HG03108 (cell line): ENCODE measurements around the gene KANSL1.

Source experiments
- ATAC-seq: cut with Tn5 transposase; IDR thresholded peaks from one replicate; pipeline ENCODE4 v1.9.1; 2021; ENCODE audit warnings: moderate library complexity; ENCODE audit not compliant: unreplicated experiment

KANSL1 gene

DNA sequence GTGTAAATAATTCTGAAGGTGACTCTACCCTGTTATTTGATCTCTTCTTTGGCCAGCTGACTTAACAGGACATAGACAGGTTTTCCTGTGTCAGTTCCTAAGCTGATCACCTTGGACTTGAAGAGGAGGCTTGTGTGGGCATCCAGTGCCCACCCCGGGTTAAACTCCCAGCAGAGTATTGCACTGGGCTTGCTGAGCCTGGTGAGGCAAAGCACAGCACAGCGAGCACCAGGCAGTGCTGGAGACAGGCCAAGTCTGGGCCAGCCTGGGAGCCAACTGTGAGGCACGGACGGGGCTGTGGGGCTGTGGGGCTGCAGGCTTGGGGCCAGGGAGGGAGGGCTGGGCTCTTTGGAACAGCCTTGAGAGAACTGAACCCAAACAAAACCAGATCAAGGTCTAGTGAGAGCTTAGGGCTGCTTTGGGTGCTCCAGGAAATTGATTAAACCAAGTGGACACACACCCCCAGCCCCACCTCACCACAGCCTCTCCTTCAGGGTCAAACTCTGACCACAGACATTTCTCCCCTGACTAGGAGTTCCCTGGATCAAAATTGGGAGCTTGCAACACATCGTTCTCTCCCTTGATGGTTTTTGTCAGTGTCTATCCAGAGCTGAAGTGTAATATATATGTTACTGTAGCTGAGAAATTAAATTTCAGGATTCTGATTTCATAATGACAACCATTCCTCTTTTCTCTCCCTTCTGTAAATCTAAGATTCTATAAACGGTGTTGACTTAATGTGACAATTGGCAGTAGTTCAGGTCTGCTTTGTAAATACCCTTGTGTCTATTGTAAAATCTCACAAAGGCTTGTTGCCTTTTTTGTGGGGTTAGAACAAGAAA lies 189.1 kb downstream of the KANSL1 start:
- no peak for ATAC-seq

DNA sequence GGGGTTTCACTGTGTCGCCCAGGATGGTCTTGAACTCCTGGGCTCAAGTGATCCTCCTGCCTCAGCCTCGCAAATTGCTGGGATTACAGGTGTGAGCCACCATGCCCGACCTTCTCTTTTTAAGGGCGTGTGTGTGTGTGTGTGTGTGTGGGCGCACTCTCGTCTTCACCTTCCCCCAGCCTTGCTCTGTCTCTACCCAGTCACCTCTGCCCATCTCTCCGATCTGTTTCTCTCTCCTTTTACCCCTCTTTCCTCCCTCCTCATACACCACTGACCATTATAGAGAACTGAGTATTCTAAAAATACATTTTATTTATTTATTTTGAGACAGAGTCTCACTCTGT lies 190.3 kb downstream of the KANSL1 start:
- no peak for ATAC-seq

DNA sequence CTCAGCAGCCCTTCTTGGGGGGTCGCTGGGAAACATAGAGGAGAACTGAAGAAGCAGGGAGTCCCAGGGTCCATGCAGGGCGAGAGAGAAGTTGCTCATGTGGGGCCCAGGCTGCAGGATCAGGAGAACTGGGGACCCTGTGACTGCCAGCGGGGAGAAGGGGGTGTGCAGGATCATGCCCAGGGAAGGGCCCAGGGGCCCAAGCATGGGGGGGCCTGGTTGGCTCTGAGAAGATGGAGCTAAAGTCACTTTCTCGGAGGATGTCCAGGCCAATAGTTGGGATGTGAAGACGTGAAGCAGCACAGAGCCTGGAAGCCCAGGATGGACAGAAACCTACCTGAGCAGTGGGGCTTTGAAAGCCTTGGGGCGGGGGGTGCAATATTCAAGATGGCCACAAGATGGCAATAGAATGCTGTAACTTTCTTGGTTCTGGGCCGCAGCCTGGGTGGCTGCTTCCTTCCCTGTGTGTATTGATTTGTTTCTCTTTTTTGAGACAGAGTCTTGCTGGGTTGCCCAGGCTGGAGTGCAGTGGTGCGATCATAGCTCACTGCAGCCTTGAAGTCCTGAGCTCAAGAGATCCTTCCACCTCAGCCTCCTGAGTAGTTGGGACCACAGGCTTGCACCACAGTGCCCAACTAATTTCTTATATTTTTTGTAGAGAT lies 190.8 kb downstream of the KANSL1 start:
- ATAC-seq, result no peak

DNA sequence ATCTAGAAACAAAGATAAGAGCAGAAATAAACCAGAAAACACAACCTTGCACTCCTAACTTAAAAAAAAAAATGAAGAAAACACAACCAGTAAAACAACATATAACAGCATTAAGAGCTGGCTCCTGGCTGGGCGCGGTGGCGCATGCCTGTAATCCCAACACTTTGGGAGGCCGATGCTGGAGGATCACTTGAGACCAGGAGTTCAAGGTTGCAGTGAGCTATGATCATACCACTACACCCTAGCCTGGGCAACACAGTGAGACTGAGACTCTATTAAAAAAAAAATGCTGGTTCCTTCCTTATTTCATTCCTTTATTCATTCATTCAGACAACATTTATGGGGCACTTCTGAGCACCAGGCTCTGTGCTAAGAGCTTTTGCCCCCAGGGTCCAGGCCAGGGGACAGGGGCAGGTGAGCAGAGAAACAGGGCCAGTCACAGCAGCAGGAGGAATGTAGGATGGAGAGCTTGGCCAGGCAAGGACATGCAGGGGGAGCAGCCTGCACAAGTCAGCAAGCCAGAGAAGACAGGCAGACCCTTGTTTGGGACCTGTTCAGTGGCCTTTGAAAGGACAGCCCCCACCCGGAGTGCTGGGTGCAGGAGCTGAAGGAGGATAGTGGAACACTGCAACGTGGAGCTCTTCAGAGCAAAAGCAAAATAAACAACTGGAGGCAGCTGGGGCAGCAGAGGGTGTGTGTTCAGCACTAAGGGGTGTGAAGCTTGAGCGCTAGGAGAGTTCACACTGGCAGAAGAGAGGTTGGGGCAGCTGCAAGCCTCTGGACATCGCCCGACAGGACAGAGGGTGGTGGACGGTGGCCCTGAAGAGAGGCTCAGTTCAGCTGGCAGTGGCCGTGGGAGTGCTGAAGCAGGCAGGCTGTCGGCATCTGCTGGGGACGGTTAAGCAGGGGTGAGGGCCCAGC lies 191.6 kb downstream of the KANSL1 start:
- ATAC-seq, result no peak

DNA sequence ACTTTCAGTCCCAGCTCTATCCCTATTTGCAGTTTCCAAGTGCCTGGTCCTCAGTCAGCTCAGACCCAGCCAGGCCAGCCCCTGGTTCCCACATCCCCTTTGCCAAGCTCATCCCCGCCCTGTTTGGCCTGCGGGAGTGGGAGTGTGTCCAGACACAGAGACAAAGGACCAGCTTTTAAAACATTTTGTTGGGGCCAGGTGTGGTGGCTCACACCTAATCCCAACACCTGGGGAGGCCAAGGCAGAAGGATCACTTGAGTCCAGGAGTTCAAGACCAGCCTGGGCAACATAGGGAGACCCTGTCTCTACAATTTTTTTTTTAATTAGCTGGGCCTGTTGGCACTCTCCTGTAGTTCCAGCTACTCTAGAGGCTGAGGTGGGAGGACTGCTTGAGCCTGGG lies 192.5 kb downstream of the KANSL1 start:
- no peak for ATAC-seq

DNA sequence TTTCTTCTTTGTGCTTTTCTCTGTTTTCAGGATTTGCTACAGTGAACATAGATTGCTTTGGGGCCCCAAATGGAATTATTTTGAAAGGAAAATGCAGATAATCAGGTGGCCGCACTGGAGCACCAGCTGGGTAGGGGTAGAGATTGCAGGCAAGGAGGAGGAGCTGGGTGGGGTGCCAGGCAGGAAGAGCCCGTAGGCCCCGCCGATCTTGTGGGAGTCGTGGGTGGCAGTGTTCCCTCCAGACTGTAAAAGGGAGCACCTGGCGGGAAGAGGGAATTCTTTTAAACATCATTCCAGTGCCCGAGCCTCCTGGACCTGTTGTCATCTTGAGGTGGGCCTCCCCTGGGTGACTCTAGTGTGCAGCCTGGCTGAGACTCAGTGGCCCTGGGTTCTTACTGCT lies 192.9 kb downstream of the KANSL1 start:
- ATAC-seq, result no peak

DNA sequence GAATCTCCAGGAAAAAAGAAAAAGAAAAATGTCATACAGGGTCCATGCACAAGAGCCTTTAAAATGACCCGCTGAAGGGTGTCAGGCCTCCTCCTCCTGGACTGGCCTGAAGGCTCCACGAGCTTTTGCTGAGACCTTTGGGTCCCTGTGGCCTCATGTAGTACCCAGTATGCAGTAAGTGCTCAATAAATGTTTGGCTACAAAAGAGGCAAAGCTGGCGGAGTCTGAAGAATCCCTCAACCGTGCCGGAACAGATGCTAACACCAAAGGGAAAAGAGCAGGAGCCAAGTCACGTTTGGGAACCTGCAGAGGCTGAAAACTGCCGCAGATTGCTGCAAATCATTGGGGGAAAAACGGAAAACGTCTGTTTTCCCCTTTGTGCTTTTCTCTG lies 193.3 kb downstream of the KANSL1 start:
- no peak for ATAC-seq

DNA sequence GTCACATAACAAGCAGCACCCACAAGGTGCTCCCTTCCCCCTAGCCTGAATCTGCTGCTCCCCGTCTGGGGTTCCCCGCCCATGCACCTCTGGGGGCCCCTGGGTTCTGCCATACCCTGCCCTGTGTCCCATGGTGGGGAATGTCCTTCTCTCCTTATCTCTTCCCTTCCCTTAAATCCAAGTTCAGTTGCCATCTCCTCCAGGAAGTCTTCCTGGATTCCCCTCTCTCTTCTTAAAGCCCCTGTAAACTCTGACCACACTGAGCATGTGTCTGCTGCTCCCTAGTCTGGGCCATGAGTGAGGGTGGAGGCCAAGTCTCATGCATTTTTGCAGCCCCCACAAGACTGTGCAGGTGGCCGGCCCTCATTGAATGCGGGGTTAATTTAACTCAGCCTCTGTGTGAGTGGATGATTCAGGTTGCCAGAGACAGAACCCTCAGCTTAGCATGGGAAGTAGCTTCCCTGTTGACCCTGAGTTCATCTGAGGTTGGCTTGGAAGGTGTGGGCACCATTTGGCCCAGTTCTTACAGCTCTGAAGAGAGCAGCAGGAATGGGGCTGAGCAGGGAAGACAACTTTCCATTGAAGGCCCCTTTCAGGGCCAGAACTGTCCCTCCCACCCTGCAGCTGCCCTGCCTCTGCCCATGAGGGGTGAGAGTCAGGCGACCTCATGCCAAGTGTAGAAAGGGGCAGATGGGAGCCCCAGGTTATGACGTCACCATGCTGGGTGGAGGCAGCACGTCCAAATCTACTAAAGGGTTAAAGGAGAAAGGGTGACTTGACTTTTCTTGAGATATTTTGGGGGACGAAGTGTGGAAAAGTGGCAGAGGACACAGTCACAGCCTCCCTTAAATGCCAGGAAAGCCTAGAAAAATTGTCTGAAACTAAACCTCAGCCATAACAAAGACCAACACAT lies 194.0 kb downstream of the KANSL1 start, which contains the start of gene STH:
STH (plus strand) TSS at position 264 of the 913 bp plus-strand sequence; CDS start at position 294, 30 bp downstream.
- ATAC-seq, result no peak

DNA sequence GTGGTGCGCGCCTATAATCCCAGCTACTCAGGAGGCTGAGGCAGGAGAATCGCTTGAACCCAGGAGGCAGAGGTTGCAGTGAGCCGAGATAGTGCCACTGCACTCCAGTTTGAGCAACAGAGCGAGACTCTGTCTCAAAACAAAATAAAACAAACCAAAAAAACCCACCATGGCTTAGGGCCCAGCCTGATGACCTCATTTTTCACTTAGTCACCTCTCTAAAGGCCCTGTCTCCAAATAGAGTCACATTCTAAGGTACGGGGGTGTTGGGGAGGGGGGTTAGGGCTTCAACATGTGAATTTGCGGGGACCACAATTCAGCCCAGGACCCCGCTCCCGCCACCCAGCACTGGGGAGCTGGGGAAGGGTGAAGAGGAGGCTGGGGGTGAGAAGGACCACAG lies 195.6 kb downstream of the KANSL1 start:
- ATAC-seq, result no peak

DNA sequence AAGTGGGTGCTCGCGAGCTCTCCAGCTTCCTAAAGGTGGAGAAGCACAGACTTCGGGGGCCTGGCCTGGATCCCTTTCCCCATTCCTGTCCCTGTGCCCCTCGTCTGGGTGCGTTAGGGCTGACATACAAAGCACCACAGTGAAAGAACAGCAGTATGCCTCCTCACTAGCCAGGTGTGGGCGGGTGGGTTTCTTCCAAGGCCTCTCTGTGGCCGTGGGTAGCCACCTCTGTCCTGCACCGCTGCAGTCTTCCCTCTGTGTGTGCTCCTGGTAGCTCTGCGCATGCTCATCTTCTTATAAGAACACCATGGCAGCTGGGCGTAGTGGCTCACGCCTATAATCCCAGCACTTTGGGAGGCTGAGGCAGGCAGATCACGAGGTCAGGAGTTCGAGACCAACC lies 196.1 kb downstream of the KANSL1 start:
- no peak for ATAC-seq

DNA sequence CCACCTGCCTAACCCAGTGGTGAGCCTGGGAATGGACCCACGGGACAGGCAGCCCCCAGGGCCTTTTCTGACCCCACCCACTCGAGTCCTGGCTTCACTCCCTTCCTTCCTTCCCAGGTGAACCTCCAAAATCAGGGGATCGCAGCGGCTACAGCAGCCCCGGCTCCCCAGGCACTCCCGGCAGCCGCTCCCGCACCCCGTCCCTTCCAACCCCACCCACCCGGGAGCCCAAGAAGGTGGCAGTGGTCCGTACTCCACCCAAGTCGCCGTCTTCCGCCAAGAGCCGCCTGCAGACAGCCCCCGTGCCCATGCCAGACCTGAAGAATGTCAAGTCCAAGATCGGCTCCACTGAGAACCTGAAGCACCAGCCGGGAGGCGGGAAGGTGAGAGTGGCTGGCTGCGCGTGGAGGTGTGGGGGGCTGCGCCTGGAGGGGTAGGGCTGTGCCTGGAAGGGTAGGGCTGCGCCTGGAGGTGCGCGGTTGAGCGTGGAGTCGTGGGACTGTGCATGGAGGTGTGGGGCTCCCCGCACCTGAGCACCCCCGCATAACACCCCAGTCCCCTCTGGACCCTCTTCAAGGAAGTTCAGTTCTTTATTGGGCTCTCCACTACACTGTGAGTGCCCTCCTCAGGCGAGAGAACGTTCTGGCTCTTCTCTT lies 196.8 kb downstream of the KANSL1 start:
- ATAC-seq, result no peak

DNA sequence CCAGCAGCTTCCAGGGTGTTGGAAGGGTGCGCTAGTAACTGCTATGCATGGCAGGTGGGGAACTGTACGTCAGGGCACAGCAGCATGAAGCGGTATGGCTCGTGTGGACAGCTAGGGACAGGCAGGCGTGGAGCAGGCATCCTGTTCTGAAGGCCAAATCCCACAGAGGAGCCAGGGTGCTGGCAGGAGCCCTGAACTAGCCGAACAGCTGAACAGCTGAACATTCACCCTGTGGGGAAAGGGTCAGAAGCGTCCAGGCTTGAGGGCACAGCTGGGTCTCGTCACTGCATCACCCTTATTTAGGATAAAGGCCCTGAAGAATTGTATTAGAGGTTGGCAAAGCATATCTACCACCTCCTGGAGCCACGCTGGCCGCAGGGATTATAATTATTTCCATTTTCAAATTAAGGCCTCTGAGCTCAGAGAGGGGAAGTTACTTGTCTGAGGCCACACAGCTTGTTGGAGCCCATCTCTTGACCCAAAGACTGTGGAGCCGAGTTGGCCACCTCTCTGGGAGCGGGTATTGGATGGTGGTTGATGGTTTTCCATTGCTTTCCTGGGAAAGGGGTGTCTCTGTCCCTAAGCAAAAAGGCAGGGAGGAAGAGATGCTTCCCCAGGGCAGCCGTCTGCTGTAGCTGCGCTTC lies 197.5 kb downstream of the KANSL1 start:
- no peak for ATAC-seq

DNA sequence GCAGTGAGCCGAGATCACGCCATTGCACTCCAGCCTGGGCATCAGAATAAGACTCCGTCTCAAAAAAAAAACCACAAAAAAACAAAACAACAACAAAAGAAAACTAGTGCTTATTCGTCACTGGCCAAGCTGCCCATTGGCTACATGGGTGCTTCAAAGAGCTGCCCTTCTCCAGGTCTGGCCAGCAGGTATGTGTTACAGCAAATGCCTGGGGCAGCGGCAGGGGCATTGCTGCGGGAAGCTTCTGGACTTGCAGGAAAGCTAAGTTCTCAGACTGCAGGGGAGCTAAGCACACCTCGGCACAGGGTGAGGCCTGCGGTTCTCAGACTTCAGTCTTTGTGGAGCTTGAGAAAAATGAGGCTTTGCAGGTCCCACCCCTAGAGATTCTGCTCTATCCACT lies 198.2 kb downstream of the KANSL1 start:
- ATAC-seq, result no peak

DNA sequence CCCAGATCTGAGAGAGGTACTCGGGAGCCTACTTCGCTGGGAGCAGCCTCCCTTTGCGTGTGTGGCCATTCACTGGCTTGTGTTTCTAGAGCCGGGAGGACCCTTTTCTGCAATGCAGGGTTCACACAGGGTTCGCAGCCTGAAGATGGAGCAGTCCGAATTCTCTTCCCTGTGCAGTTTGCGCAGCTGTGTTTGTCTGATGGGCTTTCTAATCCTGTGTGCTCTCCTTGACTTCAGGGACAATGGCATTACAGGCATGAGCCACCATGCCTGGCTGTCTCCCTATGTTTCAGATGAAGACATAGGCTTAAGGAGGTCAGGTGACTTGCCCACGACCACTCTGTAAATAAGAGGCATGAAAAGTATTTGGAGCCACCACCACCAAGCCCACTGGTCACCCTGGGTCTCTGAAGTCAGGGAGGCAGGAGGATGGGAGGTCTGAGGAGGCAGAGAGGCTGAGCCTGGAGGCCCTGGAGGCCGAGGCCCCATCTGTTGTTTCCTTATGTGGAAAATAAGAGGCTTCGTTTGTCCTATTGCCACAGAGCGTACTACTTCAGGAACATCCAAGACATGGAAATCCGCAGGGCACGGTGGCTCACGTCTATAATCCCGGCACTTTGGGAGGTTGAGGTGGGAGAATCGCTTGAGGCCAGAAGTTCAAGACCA lies 199.1 kb downstream of the KANSL1 start:
- no peak for ATAC-seq

DNA sequence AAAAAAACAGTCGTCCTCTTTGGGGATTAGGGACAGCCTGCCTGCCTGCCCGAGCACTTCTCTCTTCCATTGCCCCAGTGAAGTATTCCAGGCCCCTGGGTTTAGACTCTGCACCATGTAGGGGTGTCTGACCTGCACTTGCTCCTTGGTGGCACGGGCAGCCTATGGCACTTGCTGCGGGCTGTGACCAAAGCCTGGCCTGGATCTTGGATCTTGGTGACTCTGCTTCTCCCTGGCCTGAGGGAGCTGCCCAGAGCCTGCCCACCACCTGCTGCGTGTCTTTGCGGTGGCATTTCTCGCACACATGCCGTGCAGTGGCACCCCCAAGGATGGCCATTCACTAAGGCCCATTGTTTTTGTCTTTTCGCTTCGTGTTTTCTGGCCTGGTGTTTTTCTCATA lies 200.3 kb downstream of the KANSL1 start:
- ATAC-seq, result no peak

DNA sequence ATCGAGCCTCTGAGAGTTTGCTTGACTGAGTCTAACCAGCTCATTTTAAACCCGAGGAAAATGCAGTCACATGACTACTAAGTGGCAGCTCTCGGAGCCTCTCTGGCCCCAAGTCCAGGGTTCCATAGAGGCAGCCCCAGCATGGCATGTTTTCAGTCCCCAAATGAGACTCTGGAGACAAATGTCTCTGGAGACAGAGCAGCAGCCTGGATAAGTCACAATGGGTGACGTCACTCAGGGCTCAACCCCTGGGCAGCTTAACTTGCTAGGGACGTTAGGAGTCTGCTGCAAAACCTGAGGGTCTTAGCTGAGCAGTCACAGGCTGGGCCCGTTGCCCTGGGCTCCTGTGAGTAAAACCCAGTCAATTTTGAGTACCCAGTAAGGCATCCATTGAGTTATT lies 201.1 kb downstream of the KANSL1 start:
- ATAC-seq, result no peak

DNA sequence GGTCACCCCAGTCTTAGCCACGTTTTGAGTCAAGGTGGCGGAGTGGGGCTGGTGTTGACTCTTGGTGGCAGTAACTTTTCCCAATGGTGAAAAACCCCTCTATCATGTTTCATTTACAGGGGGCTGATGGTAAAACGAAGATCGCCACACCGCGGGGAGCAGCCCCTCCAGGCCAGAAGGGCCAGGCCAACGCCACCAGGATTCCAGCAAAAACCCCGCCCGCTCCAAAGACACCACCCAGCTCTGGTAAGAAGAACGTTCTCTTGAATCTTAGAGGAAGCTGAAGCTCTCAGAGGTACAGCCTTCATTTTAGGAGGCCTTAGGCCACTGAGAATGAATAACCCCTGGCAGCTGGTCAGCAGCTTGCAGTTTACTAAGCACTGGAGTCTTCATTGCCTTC lies 201.9 kb downstream of the KANSL1 start:
- ATAC-seq, result no peak

DNA sequence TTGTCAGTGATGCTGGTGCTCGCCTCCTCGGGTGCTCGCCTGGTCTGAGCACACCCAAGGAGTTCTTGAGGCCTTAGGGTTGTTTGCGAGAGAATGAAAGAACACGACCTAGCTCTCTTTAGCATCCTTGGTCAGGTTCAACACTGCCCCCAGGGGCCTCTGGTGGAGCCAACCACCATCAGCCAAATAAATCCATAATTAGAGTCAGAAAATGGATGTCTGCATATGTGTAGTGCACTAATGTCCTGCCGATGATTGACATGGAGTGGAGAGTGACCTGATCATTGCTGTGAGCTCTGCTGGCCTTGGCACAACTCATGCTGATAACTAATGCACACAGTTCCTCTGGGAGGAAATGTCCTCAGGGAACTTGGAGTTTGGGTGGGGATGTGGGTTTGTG lies 202.3 kb downstream of the KANSL1 start:
- no peak for ATAC-seq

DNA sequence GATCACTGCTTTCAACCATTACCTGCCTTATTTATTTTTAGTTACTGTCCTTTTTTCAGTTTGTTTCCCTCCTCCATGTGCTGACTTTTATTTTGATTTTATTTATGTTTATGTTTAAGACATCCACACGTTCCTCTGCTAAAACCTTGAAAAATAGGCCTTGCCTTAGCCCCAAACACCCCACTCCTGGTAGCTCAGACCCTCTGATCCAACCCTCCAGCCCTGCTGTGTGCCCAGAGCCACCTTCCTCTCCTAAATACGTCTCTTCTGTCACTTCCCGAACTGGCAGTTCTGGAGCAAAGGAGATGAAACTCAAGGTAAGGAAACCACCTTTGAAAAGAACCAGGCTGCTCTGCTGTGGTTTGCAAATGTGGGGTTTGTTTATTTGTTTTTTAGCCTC lies 203.5 kb downstream of the KANSL1 start:
- no peak for ATAC-seq
